Smooth muscle cell (in vitro differentiated cells): ENCODE measurements around the gene OR1L1. TPM values are rescaled to one million over a fixed set of nuclear protein-coding genes. Genes with fewer than 3 reads are reported as not detected.

Experiments used
- DNase-seq: peaks from one replicate; lab custom pipeline; 2025; ENCODE audit not compliant: unreplicated experiment; lab: John Stamatoyannopoulos, UW
- H2AFZ ChIP-seq: fragments of 200-600 bp; sonication (generic); 2 replicates; pipeline ENCODE4 v1.6.0; 2016; ENCODE audit warnings: antibody characterized with exemption, low read depth, mild to moderate bottlenecking
- H3F3A ChIP-seq: fragments of 200-600 bp; sonication (generic); 2 replicates; pipeline ENCODE4 v1.6.0; 2017; ENCODE audit warnings: antibody characterized with exemption, low read depth
- H3K27ac ChIP-seq: fragments of 200-600 bp; sonication (generic); 2 replicates; pipeline ENCODE4 v1.5.1; 2016; ENCODE audit warnings: low read depth, mild to moderate bottlenecking
- H3K27me3 ChIP-seq: fragments of 200-600 bp; sonication (generic); 2 replicates; pipeline ENCODE4 v1.6.1; 2016; ENCODE audit warnings: low read depth, mild to moderate bottlenecking
- H3K36me3 ChIP-seq: fragments of 200-600 bp; sonication (generic); 2 replicates; pipeline ENCODE4 v1.5.1; 2016; ENCODE audit warnings: low read depth
- H3K4me1 ChIP-seq: fragments of 200-600 bp; sonication (generic); 2 replicates; pipeline ENCODE4 v1.5.1; 2016; ENCODE audit warnings: low read depth
- H3K4me2 ChIP-seq: fragments of 200-600 bp; sonication (generic); 2 replicates; pipeline ENCODE4 v1.6.0; 2016; ENCODE audit warnings: mild to moderate bottlenecking
- H3K4me3 ChIP-seq: fragments of 200-600 bp; sonication (generic); 2 replicates; pipeline ENCODE4 v1.5.1; 2016; ENCODE audit warnings: mild to moderate bottlenecking
- H3K79me2 ChIP-seq: fragments of 200-600 bp; sonication (generic); 2 replicates; pipeline ENCODE4 v1.6.0; 2016; ENCODE audit warnings: low read depth, mild to moderate bottlenecking
- H3K9ac ChIP-seq: fragments of 200-600 bp; sonication (generic); 2 replicates; pipeline ENCODE4 v1.6.0; 2016; ENCODE audit warnings: low read depth
- H3K9me3 ChIP-seq: fragments of 200-600 bp; sonication (generic); replicated peaks from 2 replicates; pipeline ENCODE4 v1.5.1; 2016; ENCODE audit warnings: low read depth
- H4K20me1 ChIP-seq: fragments of 200-600 bp; sonication (generic); 2 replicates; pipeline ENCODE4 v1.6.0; 2016; ENCODE audit warnings: low read depth
- WGBS: methylation state at CpG from one replicate; pipeline ENCODE4 v1.1.7; 2016; ENCODE audit warnings: low lambda C conversion rate; 5-methylcytosine and 5-hydroxymethylcytosine counted together
- polyA plus RNA-seq: library from polyadenylated mRNA; unstranded; fragments of >200 nt; fragmentation: Nextera tagmentation; extraction: Ambion mirVana; gene quantifications from 2 replicates; pipeline ENCODE4 v1.2.1, GENCODE V29; 2016
- total RNA-seq: library from RNA; depleted of rRNA; stranded (reverse); fragments of >200 nt; gene quantifications from 2 replicates; pipeline ENCODE4 v1.2.3, GENCODE V29; 2014
- TF ChIP-seq, protein P1 (sequence below): fragments of 200-600 bp; sonication (generic); IDR thresholded peaks from 2 replicates; pipeline ENCODE4 v1.5.1; 2017; ENCODE audit warnings: borderline replicate concordance, mild to moderate bottlenecking, antibody characterized with exemption; ENCODE audit not compliant: insufficient read depth, poor library complexity, severe bottlenecking

The OR1L1 gene, protein sequence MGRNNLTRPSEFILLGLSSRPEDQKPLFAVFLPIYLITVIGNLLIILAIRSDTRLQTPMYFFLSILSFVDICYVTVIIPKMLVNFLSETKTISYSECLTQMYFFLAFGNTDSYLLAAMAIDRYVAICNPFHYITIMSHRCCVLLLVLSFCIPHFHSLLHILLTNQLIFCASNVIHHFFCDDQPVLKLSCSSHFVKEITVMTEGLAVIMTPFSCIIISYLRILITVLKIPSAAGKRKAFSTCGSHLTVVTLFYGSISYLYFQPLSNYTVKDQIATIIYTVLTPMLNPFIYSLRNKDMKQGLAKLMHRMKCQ
- total RNA-seq = not detected in 2 replicates
- not detected in 2 replicates for polyA plus RNA-seq

DNA sequence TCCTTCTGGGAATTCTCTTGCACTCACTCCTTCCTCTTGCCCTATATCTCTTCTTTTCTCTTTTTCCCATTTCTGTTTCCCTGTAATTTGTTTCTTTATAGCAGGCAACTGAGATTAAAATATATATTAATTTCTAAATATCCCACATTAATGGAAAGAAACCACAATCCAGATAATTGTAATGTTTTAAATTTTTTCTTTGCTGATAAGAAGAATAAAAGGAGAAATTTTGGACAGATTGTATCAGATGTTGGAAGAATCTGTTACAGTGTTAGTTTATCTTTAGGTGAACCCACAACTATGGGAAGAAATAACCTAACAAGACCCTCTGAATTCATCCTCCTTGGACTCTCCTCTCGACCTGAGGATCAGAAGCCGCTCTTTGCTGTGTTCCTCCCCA, at the start of gene OR1L1:
OR1L1 (plus strand) TSS at position 301 of the 400 bp plus-strand sequence; CDS start at position 301, 0 bp downstream.
- no peaks in the 10 kb centered on the region for H3K79me2 ChIP-seq
- no peak for DNase-seq
- H3K4me1 ChIP-seq = no peaks in the 10 kb centered on the region
- no peak within 1 kb of the TSS for H2AFZ ChIP-seq
- no peak within 1 kb of the TSS for H3K4me3 ChIP-seq
- H3F3A ChIP-seq = no peaks in the 10 kb centered on the region
- no peak within 1 kb of the TSS for H3K27ac ChIP-seq
- H4K20me1 ChIP-seq = no peaks in the 10 kb centered on the region
- H3K9me3 ChIP-seq = no peaks in the 10 kb centered on the region
- TF ChIP-seq, protein P1, sequence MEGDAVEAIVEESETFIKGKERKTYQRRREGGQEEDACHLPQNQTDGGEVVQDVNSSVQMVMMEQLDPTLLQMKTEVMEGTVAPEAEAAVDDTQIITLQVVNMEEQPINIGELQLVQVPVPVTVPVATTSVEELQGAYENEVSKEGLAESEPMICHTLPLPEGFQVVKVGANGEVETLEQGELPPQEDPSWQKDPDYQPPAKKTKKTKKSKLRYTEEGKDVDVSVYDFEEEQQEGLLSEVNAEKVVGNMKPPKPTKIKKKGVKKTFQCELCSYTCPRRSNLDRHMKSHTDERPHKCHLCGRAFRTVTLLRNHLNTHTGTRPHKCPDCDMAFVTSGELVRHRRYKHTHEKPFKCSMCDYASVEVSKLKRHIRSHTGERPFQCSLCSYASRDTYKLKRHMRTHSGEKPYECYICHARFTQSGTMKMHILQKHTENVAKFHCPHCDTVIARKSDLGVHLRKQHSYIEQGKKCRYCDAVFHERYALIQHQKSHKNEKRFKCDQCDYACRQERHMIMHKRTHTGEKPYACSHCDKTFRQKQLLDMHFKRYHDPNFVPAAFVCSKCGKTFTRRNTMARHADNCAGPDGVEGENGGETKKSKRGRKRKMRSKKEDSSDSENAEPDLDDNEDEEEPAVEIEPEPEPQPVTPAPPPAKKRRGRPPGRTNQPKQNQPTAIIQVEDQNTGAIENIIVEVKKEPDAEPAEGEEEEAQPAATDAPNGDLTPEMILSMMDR = no peak
- no peak within 1 kb of the TSS for H3K9ac ChIP-seq
- WGBS = 31% methylated on average over 2 of the region's 2 CpGs
- H3K36me3 ChIP-seq = no peaks in the 10 kb centered on the region
- H3K4me2 ChIP-seq = no peak within 1 kb of the TSS
- H3K27me3 ChIP-seq = no peaks in the 10 kb centered on the region

DNA sequence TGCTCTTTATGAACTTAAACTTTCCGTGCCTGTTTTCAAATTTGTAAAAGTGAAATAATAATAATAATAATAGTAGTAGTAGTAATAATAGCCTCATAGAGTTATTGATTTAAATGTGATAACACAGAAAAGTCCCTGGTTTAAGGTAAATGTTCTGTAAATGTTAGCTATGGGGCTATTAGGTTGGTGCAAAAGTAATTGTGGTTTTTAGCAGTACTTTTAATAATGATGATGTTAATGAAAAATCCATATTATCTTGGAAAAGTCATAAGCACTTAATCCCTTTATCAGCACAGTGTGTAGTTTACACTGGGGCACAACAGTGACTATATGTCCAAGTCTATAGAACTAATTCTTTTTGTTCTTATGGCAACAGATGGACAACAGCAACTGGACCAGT, 47.2 kb upstream of the OR1L1 start, which contains the start of gene OR1Q1:
OR1Q1 (plus strand) TSS at position 377 of the 400 bp plus-strand sequence; CDS start at position 377, 0 bp downstream.
- Histone ChIP-seq H3K27ac (no peak within 1 kb of the TSS), H3K9ac (no peak within 1 kb of the TSS), H3F3A (no peaks in the 10 kb centered on the region), H3K36me3 (no peaks in the 10 kb centered on the region), H2AFZ (no peak within 1 kb of the TSS), H3K4me2 (no peak within 1 kb of the TSS), H3K27me3 (no peaks in the 10 kb centered on the region), H3K4me1 (no peaks in the 10 kb centered on the region), H3K79me2 (no peaks in the 10 kb centered on the region), H4K20me1 (no peaks in the 10 kb centered on the region), H3K9me3 (peaks cover 10% of the 10 kb centered on the region), H3K4me3 (no peak within 1 kb of the TSS)
- no peak for DNase-seq
- TF ChIP-seq, protein P1 = no peak
- 74% methylated on average over 1 of the region's 1 CpG for WGBS

DNA sequence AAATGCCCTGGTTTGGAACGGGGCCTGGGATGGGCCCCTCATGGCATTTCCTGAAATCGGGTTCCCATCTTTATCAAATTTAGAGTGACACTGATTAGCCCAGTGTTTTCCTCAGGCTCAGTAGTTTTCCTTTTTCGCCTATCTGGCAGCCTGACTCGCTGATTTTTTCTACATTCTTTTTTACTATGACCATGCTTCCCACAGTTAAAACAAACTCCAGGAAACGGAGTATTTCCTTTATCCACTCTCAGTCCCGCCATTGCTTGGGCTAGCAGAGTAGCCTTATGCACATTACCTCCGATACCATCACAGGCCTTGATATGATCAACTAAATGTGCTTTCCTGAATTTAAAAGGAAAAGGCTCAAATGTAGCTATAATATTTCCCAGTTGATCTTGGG, 41.5 kb upstream of the OR1L1 start:
- Histone ChIP-seq H3K4me3 (no peak overlapping the region), H3K79me2 (no peaks in the 10 kb centered on the region), H3K9ac (no peak overlapping the region), H3F3A (no peaks in the 10 kb centered on the region), H2AFZ (no peak overlapping the region), H3K4me2 (no peak overlapping the region), H3K27me3 (no peaks in the 10 kb centered on the region), H4K20me1 (no peaks in the 10 kb centered on the region), H3K4me1 (no peaks in the 10 kb centered on the region), H3K36me3 (no peaks in the 10 kb centered on the region), H3K9me3 (peaks cover 14% of the 10 kb centered on the region), H3K27ac (no peak overlapping the region)
- DNase-seq = no peak
- TF ChIP-seq, protein P1 = no peak
- WGBS = 64% methylated on average over 7 of the region's 7 CpGs

DNA sequence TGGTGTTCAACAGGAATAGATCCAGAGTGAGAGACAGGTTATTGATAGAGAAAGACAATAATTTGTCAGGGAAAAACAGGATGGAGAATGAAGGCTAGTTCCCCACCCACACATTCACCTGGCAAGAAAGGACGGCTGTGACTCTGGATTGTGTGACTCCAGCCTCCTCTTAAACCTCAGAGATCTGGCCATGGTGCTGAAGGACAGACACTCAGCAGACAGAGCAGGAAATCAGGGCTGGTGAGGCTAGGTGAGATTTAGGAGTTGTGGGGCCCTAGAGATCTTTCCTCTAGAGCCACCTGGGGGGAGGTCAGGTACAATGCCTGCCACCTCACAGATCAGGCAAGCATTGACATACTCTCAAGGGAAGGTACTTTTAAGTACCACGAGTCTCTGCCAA, 19.3 kb upstream of the OR1L1 start:
- H2AFZ ChIP-seq = no peak overlapping the region
- no peak overlapping the region for H3K4me2 ChIP-seq
- no peak for DNase-seq
- H3K36me3 ChIP-seq = no peaks in the 10 kb centered on the region
- no peaks in the 10 kb centered on the region for H3K4me1 ChIP-seq
- H3K9ac ChIP-seq = no peak overlapping the region
- TF ChIP-seq, protein P1 = no peak
- WGBS = 44% methylated on average over 2 of the region's 2 CpGs
- no peak overlapping the region for H3K27ac ChIP-seq
- no peaks in the 10 kb centered on the region for H3K79me2 ChIP-seq
- H3K9me3 ChIP-seq = peaks cover 8% of the 10 kb centered on the region
- no peaks in the 10 kb centered on the region for H3F3A ChIP-seq
- H3K27me3 ChIP-seq = no peaks in the 10 kb centered on the region
- no peak overlapping the region for H3K4me3 ChIP-seq
- H4K20me1 ChIP-seq = no peaks in the 10 kb centered on the region
